SHP77 (cell line): ENCODE measurements around the gene SNX9.
"Not testable (repeated sequence)": the region's sequence is repeated elsewhere in the genome, so short reads cannot be mapped to it uniquely, and the experiment has no call there.

Source experiments
- DNase-seq, 2 experiments: peaks; one replicate each; lab custom pipeline; 2025; lab: John Stamatoyannopoulos, UW

Gene SNX9

DNA sequence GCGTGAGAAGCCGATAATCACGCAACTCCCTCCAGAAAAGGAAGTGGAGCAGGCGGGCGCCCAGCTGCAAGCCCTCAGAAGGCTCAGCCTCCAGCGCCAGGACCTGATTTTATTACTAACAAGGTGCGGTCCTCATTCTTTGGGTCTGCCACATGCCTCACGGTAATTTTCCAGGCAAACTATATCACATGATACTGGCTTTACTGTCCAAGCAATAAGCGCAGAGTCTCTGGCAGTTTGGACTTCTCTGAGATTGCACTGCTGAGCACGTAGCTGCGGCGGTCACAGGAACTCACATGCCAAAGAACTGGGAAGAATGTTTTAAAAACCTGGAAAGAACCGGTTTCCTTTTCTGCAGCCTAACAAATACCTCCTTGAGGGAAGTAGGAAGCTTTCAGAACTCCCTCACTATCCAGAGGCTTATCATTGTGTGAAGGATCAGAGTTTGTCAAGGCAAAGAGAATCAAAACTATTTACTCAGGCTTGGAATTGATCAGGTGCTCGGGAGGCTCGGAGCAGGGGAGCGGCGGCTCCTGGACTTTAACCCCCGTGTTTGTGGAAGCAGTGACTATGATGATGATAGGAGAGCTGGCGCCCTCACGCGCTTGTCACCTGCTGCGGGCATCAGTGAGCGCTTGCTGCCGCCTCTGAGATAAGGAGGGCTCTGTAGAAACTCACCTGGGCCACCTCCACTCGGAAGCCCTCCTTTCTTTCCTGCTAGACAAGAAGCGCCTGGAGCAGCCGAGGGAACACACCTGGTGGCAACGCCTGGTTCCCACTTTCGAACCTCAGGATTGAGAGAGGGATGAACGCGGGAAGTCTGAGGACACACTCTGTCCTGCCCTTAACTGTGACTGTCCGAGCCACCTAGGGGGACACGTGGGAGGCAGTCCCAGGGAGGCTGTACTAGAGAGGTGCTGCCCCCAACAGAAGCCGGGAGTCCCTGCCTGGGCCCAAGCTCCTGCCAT lies 131.4 kb downstream of the SNX9 start:
- peak; percentile 36 to 74 for DNase-seq

DNA sequence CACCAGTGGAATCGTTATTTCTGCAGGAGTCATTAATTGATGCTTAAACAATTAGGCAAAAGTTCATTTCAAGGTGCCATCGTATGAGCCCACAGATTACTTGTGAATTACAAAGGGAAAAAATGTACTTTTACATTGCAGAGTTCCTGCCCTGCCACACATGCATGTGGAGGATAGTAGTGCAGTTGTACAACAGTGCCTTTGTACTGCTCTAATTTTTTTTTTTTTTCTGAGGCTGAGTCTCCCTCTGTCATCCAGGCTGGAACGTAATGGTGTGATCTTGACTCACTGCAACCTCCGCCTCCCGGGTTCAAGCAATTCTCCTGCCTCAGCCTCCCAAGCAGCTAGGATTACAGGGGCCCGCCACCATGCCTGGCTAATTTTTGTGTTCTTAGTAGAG lies 132.6 kb downstream of the SNX9 start:
- DNase-seq, result no peak

DNA sequence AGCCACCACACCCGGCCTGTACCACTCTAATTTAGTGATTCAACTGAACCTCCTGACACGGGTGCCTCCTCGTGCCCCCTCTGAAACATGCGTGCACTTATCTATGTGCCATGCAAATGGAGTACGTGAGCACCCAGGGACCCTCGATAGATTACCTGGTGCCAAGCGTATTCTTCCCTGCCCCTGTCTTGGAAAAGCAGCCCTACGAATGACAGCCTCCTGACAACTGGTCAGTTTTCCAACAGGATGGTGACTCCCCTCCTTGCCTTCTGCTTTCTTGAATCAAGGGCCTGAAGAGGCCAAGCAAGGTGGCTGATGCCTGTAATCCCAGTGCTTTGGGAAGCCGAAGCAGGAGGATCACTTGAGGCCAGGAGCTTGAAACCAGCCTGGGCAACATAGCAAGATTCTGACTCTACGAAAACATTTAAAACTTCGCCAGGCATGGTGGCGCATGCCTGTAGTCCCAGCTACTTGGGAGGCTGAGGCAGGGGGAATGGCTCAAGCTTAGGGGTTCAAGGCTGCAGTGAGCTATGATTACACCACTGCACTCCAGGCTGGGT lies 133.2 kb downstream of the SNX9 start:
- no peak for DNase-seq

DNA sequence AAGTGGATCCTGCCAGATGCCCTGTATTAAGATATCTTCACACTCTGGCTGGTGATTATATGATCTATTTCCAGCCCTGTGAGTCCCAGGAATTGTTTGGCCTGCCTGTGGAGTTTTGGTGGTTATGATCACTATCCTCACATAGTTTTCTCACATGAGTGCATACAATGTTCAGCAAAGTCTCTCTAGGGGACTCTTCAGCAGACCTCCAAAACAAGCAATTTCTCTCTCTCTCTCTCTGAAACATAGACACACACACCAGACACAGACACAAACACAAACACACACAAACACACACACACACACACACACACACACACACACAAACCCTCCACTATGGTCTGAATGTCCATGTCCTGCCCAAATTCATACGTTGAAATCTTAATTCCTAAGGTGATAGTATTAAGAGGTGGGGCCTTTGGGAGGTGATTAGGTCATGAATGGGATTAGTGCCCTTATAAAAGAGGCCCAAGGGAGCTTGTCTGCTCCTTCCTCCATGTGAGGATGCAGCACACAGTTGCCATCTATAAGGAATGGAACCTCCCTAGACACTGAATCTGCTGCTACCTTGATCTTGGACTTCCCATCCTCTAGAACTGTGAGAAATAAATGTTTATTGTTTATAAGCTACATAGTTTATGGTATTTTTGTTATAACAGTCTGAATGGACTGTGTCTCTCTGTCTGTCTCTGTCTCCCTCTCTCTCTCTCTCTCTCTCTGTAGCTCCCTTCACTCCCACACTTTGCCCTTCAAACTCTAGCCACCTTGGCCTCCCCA lies 136.6 kb downstream of the SNX9 start:
- DNase-seq, result no peak

DNA sequence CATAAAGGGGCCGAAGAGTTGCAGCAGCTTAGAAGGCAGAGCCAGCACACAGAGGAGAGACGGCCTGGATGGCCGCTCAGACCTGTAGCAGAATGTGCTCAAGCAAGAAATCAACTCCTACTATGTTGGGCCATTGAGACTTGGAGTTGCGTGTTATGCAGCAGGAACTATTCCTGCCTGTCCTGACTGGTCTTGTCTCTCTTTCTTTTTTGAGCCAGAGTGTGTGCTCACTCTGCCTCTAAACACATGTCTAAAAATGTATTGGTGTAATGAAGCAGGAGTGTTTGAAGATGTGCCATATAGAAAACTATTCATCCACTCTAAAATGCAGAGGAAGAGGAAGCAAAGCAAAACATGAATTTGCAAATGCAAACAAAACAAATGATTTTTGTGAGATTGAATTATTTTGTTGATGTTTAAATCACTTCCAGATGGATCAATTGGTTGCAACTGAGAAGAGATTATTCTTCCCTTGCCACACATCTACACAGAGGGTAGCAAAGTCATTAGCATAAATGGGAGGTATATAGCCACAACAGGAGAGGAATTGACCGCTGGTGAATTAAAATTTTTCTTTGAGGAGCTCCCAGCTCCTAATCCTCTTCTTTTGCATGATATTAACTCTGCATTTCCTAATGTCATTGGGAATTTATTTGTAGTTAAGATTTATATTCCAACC lies 138.2 kb downstream of the SNX9 start:
- DNase-seq, result no peak

DNA sequence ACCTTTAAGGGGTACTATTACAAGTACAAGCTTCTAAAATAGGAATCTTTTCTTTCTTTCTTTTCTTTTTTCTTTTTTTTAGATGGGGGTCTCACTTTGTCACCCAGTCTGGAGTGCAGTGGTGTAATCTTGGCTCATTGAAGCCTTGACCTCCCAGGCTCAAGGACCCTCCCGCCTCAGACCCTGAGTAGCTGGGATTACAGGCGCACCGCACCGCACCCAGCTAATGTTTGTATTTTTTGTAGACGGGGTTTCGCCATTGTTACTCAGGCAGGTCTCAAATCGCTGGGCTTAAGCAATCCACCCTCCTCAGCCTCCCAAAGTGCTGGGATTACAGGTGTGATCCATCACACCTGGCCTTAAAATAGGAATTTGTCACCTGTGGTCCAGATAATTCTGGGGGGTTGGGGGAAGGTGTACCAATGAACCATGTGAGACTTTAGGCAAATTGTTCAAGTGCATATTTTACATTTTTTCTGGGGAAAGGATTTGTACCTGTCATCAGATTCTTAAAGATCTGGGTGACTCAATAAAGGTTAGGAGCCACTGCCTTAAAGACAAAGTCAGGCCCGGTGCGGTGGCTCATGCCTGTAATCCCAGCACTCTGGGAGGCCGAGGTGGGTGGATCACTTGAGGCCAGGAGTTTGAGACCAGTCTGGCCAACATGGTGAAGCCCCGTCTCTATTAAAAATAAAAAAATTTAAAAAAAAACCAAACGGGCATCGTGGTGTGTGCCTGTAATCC lies 139.0 kb downstream of the SNX9 start:
- DNase-seq, result no peak

DNA sequence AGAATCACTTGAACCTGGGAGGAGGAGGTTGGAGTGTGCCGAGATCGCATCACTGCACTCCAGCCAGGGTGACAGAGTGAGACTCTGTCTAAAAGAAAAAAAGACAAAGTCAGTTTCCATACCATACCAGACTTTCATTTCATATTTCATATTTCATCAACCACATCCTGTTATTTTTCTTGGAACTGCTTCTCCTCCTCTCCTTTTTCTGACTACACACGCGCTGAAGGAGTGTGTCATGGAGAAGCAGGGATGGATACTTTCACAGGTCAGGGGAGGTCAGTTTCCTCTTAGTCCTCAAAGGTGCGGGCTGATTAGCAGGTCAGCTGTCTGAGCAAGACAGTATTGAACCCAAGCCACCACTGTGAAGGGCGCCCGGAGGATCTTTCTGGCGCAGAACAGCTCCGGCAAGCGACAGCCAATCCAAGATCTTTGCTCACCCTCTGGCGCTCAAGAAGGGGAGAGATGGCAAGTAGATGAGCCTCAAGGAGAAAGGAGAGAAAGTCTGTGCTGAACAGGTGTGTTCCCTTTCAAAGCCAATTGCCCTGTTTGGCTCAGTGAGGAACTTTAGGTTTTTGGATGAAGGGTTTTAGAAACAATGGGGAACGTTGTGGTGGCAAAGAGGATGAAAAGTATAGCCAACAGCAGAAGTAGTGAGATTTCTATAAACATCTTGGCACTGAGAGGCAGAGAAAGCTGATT lies 139.7 kb downstream of the SNX9 start:
- DNase-seq, result no peak

DNA sequence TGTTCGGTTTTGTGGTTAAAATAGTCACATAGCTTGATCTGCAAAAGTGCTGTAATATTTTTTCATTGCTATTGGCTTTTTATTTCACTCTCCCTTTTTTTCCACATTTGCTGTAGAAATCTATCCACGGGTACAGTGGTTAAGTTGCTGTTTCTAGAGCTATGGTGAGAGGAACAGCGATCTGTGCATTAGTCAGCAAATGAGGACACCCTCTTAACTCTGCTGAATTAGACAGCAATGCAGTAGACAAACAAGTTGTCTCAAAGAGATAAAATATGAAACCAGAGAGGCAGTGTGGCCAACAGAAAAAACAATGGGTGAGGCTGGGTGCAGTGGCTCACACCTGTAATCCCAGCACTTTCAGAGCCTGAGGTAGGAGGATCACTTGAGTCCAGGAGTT lies 141.1 kb downstream of the SNX9 start:
- DNase-seq, result no peak

DNA sequence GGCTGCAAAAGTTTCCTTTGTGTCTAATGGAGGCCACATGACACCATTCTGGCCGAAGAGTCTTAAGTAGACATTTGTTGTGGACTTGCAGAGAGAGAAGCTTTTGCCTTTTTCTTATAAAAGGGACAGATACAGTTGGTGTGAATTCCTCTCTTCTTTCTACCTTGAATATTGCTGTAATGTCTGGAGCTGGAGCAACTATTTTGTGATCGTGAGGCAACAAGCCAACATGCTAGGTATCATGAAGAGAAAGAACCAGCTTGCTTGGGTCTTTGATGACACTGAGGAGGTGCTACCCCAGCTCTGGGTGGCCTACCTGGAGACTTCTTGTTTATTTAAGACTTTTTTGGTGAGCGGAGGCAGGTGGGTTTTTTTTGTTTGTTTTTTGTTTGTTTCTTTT lies 142.3 kb downstream of the SNX9 start:
- DNase-seq, result no peak

DNA sequence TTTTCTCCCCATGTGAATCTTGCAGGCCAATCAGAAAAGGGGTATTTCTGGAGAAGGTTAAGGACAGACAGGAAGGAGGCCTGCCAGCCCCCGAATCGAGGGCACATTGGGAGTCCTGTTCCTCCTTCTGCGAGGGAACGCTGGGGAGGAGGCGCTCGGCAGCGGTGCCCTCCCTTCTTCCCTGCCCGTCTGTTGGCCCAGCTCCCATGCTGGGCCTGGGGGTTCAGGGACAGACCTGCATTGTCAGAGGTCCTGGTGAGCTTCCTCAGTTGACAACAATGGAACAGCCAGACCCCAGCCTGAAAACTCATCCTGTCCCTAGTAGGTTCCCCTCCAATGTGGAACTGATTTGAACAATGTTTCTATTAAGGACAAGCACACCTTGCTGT lies 143.5 kb downstream of the SNX9 start:
- no peak for DNase-seq

DNA sequence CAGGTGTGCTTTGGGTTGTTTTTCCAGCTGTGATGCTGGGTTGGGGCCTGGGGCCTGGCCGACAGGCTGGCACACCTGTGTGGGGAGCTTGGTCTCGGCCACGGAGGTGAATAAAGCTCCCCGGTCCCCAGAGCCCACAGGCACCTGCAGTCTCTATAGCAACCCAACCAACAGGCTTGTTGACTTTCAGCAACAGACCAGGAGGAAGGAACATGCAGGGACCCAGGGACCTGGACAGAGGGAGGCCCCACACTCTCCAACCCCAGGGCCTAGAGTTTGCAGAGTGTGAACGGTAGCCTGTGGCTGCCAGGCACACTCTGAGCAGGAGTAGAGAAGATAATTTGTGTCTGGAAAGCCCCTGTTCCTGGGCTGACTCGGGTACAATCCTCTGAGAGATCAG lies 144.0 kb downstream of the SNX9 start:
- DNase-seq, result peak in 1 of 2 experiments; percentile 23

DNA sequence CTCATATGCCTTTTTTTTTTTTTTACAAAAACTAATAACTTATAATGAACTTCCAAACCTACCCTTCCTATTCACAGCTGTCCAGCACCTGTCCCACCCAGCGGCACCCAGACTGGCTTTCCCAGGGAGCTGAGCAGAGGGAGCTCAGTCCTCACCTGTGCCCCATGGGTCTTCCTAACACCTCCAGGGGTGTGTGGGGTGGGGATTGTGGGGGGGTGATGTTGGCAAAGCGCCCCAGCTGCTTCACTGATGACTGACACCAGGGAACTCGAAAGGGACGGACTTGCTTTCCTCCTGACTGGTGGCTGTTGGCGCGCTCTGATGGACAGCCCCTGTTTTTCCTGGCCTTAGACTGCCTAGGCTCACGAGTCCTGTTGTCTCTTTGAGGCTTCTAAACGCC lies 144.4 kb downstream of the SNX9 start:
- no peak for DNase-seq

DNA sequence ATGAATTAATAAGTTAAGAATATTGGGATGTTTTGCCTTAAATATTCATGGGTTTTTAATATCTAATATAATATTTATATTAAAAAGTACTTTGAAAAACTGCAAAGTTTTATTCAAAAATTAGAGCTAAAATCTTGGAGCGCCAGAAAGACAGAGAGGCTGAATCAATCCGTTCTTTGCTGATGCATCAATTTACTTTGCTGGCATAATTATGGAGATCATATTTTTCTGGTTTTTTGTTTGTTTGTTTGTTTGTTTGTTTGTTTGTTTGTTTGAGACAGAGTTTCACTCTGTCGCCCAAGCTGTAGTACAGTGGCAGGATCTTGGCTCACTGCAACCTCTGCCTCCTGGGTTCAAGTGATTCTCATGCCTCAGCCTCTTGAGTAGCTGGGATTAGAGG lies 149.1 kb downstream of the SNX9 start:
- not testable (repeated sequence) for DNase-seq

DNA sequence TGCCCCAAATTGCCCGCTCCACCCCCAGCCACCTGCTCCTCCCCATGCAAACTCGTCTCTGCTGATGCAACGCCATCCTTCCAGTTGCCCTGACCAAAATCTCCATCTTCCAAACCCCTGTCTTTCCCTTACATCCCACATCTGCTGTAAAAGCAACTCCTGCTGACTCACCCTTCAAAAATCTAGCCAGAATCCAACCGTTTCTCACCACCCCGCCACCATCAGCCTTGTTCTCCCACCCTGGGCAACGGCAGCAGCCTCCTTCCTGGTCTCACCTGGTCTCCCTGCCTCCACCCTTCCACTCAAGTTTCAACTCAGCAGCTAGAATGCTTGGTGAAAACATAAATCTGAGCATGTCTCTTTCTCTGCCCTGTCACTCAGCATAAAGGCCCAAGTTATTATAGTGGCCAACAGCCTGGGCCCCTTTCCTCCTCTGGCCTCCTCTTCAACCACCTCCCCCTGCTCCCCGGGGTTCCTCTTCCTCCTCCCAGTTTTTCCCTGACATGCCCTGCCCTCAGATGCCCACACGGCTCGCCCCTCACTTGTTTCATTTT lies 151.4 kb downstream of the SNX9 start:
- DNase-seq, result no peak

DNA sequence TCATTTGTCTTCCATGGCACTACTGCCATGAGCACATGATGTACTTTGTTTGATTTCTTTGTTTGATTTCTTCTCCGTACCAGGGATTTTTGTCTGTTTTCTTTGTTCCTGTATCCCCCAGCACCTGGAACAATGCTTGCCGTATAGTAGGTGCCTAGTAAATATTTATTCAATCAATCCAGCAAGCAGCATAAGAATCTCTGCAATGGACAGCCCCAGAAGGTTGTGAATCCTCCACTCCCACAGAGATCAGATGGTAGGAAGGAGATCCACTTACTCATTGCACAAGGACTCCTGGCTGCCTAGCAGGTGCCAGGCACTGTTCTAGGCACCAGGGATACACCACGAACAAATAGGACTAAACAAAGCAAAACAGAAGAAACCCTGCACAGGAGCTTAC lies 151.9 kb downstream of the SNX9 start:
- DNase-seq, result no peak

DNA sequence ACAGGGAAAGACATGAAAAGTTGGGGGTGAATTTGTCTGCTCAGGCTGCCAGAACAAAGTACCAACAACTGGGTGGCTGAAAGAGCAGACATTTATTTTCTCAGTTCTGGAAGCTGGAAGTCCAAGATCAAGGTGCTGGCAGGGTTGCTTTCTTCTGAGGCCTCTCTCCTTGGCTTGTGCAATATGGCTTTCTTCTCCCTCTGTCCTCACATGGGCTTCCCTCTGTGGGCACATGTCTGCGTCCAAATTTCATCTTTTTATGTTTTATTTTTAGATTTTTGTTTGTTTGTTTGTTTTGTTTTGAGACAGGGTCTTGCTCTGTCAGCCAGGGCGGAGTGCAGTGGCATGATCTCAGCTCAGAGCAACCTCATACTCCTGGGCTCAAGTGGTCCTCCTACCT lies 152.4 kb downstream of the SNX9 start:
- DNase-seq, result no peak

DNA sequence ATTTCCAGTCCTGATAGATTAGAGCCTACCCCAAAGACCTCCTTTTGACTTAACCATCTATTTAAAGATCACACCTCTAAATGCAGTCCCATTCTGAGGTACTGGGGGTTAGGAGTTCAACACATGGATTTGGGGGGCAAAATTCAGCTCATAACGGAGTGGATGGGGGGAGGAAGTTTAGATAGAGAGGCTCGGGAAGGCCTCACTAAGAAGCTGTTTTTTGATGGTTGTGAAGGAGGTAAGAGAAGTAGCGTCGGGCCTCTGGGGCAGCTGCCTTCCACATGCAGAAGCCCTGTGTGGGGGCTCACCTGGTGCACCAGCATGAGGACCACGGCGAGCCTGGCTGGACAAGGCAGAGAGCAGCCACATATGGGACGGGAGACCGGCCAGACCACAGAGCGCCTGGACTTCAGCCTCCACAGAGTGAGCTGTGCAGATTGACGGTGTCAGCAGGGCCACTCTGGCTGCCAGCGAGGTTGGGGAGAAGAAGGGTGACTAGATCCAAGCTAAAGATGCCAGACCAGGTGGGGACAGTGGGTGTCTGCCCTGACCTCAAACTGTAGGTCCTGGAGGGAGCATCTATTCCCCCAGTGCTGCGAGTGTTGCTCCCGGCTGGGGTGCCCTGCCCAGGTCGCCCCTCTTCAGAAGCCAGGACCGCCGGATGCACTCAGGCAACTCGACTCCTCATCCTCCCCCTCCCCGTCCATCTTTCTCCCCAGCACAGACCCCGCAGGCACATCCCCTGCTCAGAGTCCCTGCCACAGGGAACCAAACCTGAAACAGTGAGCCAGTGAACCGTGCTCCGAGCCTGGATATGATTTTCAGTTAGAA lies 153.5 kb downstream of the SNX9 start:
- DNase-seq, result no peak

DNA sequence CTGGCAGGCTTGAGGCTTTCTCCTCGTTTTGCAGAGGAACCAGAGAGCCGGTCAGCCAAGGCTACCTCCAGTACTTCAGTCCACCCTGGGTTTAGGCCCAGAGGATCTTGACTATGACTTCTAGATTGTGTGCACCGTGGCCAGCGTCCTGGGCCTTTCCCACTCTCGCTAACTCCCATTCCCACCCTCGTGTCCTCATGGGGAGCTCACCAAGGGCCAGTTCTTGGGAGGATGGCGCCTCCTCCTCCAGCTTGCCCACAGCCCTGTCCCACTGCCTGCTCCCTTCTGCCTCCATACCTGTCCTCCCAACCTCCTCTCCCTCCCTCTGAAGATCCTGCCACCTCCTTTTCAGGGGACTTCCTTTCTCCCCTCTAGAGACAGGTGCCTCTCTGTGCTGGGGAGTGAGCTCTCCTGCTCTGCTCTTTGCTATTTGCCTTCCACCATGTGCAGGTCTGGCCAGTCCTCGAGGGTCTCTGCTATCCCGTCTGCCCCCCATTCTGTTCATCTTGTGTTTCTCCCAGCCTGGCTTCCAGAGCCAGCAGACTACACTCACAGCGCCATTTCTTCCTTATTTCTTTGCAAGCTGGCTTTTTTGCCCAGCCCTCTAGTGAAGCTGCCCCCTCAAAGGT lies 154.2 kb downstream of the SNX9 start:
- no peak for DNase-seq
